IMR-90 (cell line): ENCODE data around the gene CFAP97D2. TPM values are rescaled to one million over a fixed set of nuclear protein-coding genes. Genes with fewer than 3 reads are reported as not detected.
A peak's percentile ranks its signal among the peaks of the same experiment; 100 is the strongest.

Experiments
- ATAC-seq: fragments of 200-7000 bp; cut with Tn5 transposase; 2 replicates; pipeline ENCODE4 v1.9.1; 2020; ENCODE audit warnings: low read depth, mild to moderate bottlenecking, moderate library complexity
- BruUV-seq: library from RNA; stranded (reverse); fragments of 400-500 nt; replicated peaks from 2 replicates; lab custom pipeline; 2021; lab: Mats Ljungman, UMichigan
- CTCF ChIA-PET: fragments of 300-600 bp; formaldehyde crosslinking; extraction: SDS; loops from one replicate; lab custom pipeline; 2021; ENCODE audit warnings: antibody characterized with exemption; lab: Yijun Ruan, JAX
- POLR2A ChIA-PET: fragments of 300-600 bp; sonication (Branson Sonifier 250); formaldehyde crosslinking; loops from one replicate; lab custom pipeline; 2022; ENCODE audit warnings: antibody characterized with exemption; ENCODE audit not compliant: unreplicated experiment; lab: Charles Lee
- DNase-seq: peaks from one replicate; pipeline ENCODE4 v3.0.0; 2013
- H2AFZ ChIP-seq: replicated peaks from 2 replicates; pipeline ENCODE3; 2013; ENCODE audit warnings: low read length, mild to moderate bottlenecking; ENCODE audit not compliant: poor library complexity
- H2AK5ac ChIP-seq: 2 replicates; pipeline ENCODE4 v1.6.1; 2013; ENCODE audit warnings: low read depth, low read length, inconsistent platforms
- H2AK9ac ChIP-seq: replicated peaks from 2 replicates; pipeline ENCODE3; 2013; ENCODE audit warnings: mild to moderate bottlenecking, low read depth, low read length, moderate library complexity; ENCODE audit not compliant: poor library complexity
- H2BK120ac ChIP-seq: 2 replicates; pipeline ENCODE4 v1.6.1; 2013; ENCODE audit warnings: low read depth, low read length, inconsistent platforms
- H2BK15ac ChIP-seq: 3 replicates; pipeline ENCODE4 v1.6.1; 2013; ENCODE audit warnings: low read depth, low read length, inconsistent platforms
- H2BK20ac ChIP-seq: 2 replicates; pipeline ENCODE4 v1.6.1; 2013; ENCODE audit warnings: low read depth, mild to moderate bottlenecking, inconsistent platforms, low read length, moderate library complexity
- H2BK5ac ChIP-seq: 2 replicates; pipeline ENCODE4 v1.6.1; 2013; ENCODE audit warnings: mild to moderate bottlenecking, low read depth, low read length, inconsistent platforms; ENCODE audit not compliant: poor library complexity, severe bottlenecking
- H3K14ac ChIP-seq: replicated peaks from 2 replicates; pipeline ENCODE4 v1.6.1; 2013; ENCODE audit warnings: low read depth, low read length, inconsistent platforms
- H3K18ac ChIP-seq: 2 replicates; pipeline ENCODE4 v1.6.1; 2013; ENCODE audit warnings: low read depth, low read length, control low read depth
- H3K23ac ChIP-seq: 2 replicates; pipeline ENCODE4 v1.6.1; 2013; ENCODE audit warnings: low read depth, low read length, inconsistent platforms
- H3K27ac ChIP-seq: 2 replicates; pipeline ENCODE4 v1.5.1; 2013; ENCODE audit warnings: mild to moderate bottlenecking, control low read depth, low read length; ENCODE audit not compliant: insufficient read depth
- H3K27me3 ChIP-seq: 2 replicates; pipeline ENCODE4 v1.6.1; 2013; ENCODE audit warnings: low read length; ENCODE audit not compliant: control insufficient read depth, insufficient read depth
- H3K36me3 ChIP-seq: 2 replicates; pipeline ENCODE4 v1.6.1; 2013; ENCODE audit warnings: low read length, mixed read lengths; ENCODE audit not compliant: control insufficient read depth, insufficient read depth
- H3K4ac ChIP-seq: 2 replicates; pipeline ENCODE4 v1.6.1; 2013; ENCODE audit warnings: low read depth, low read length, inconsistent platforms
- H3K4me1 ChIP-seq: 2 replicates; pipeline ENCODE4 v1.6.1; 2013; ENCODE audit warnings: low read length, mixed read lengths; ENCODE audit not compliant: control insufficient read depth, insufficient read depth
- H3K4me2 ChIP-seq: 2 replicates; pipeline ENCODE4 v1.6.1; 2013; ENCODE audit warnings: low read depth, mild to moderate bottlenecking, control low read depth, low read length, moderate library complexity
- H3K4me3 ChIP-seq: 2 replicates; pipeline ENCODE4 v1.5.1; 2013; ENCODE audit warnings: low read depth, mild to moderate bottlenecking, control low read depth, low read length, moderate library complexity; ENCODE audit not compliant: insufficient read depth
- H3K56ac ChIP-seq: 2 replicates; pipeline ENCODE4 v1.6.1; 2013; ENCODE audit warnings: low read length, inconsistent platforms; ENCODE audit not compliant: insufficient read depth; ENCODE audit errors: extremely low read depth
- H3K79me1 ChIP-seq, 2 experiments: 2 replicates each; pipeline ENCODE4 v1.6.1; 2013; ENCODE audit warnings: low read length in 2 of 2, inconsistent platforms in 1 of 2, low read depth in 1 of 2
- H3K9ac ChIP-seq: 2 replicates; pipeline ENCODE4 v1.6.1; 2013; ENCODE audit warnings: low read depth, low read length, control low read depth
- H3K9me1 ChIP-seq: 2 replicates; pipeline ENCODE4 v1.6.1; 2013; ENCODE audit warnings: low read length, inconsistent platforms; ENCODE audit not compliant: insufficient read depth
- H3K9me3 ChIP-seq: 2 replicates; pipeline ENCODE4 v1.6.1; 2013; ENCODE audit warnings: low read length; ENCODE audit not compliant: control insufficient read depth, insufficient read depth
- H4K20me1 ChIP-seq: 2 replicates; pipeline ENCODE4 v1.6.1; 2013; ENCODE audit warnings: low read length, inconsistent platforms; ENCODE audit not compliant: insufficient read depth
- H4K5ac ChIP-seq: 2 replicates; pipeline ENCODE4 v1.6.1; 2013; ENCODE audit warnings: mild to moderate bottlenecking, low read depth, low read length, control low read depth
- H4K8ac ChIP-seq, 2 experiments: 2 replicates each; pipeline ENCODE4 v1.6.1; 2013; ENCODE audit warnings: low read depth in 2 of 2, low read length in 2 of 2, control low read depth in 1 of 2, inconsistent platforms in 1 of 2
- H4K91ac ChIP-seq: 2 replicates; pipeline ENCODE4 v1.6.1; 2013; ENCODE audit warnings: low read depth, low read length, inconsistent platforms; ENCODE audit not compliant: insufficient read depth
- MAFK ChIP-seq: IDR thresholded peaks from 2 replicates; pipeline ENCODE4 v1.6.1; 2012; ENCODE audit warnings: low read depth, low read length, improper control_type of control experiment
- MAZ ChIP-seq: IDR thresholded peaks from 2 replicates; pipeline ENCODE4 v1.6.1; 2012; ENCODE audit warnings: low read depth, mild to moderate bottlenecking, low read length, improper control_type of control experiment, moderate library complexity, borderline replicate concordance
- NFE2L2 ChIP-seq: fragments of 150-350 bp; IDR thresholded peaks from 2 replicates; pipeline ENCODE4 v1.6.1; 2016; ENCODE audit warnings: low read depth, mild to moderate bottlenecking, low read length
- POLR2A ChIP-seq: IDR thresholded peaks from 2 replicates; pipeline ENCODE4 v1.6.1; 2012; ENCODE audit warnings: mild to moderate bottlenecking, low read depth, low read length
- RAD21 ChIP-seq: IDR thresholded peaks from 2 replicates; pipeline ENCODE4 v1.6.1; 2012; ENCODE audit warnings: low read length, improper control_type of control experiment
- WGBS, 2 experiments: methylation state at CpG; one replicate each; pipeline versions ENCODE4 v1.1.5 to v1.1.7; 2013; ENCODE audit warnings: missing lambda C conversion rate in 2 of 2; ENCODE audit not compliant: insufficient read length in 1 of 2; ENCODE audit errors: extremely low coverage in 2 of 2; 5-methylcytosine and 5-hydroxymethylcytosine counted together
- dilution Hi-C: fragments of 300-500 bp; cut with HindIII; formaldehyde crosslinking; loops from one replicate; pipeline ENCODE4 v1.14.3; 2018; ENCODE audit warnings: low sequenced_read_pairs; ENCODE audit not compliant: unreplicated experiment
- in situ Hi-C: fragments of 300-500 bp; cut with MboI; formaldehyde crosslinking; loops from 3 replicates; pipeline ENCODE4 v1.14.3; 2019; ENCODE audit warnings: low sequenced_read_pairs, inconsistent platforms, mixed read lengths
- intact Hi-C: fragments of 100-400 bp; cut with micrococcal nuclease; formaldehyde crosslinking; loops from 2 replicates; pipeline ENCODE4 v1.10.0; 2022
- polyA plus RNA-seq, 3 experiments: library from polyadenylated mRNA; depleted of rRNA; stranded (reverse); fragments of >200 nt; gene quantifications; 2 replicates each; pipeline ENCODE4 v1.2.3, GENCODE V29; 2012; ENCODE audit warnings: low replicate concordance in 1 of 3
- total RNA-seq: library from RNA; depleted of rRNA; stranded (reverse); fragments of >200 nt; gene quantifications from 2 replicates; pipeline ENCODE4 v1.2.3, GENCODE V29; 2012

Gene CFAP97D2
- total and polyA plus RNA-seq, 2 of the 4 experiments (the other 2 are of a cell fraction), result not detected

- peak overlapping the region; percentile 95 for H3K27ac ChIP-seq
- ChIA-PET POLR2A (interaction anchor here (0.6 to 1.0 kb wide), 3 partner anchors 19 to 65 kb away, joined by 3 to 6 read pairs (median 5); no protein-coding TSS in a partner anchor), CTCF (no interaction called here)
- H2AK9ac ChIP-seq, result peak overlapping the region; percentile 98
- no peaks in the 10 kb centered on the region for H3K27me3 ChIP-seq
- peaks cover 58% of the 10 kb centered on the region for H4K20me1 ChIP-seq
- peak overlapping the region; percentile 98 for H2AK5ac ChIP-seq
- peak; percentile 39 for ATAC-seq
- H3K4ac ChIP-seq, result peak overlapping the region; percentile 95
- H3K79me1 ChIP-seq, result peaks cover 3 to 28% of the 10 kb centered on the region in 2 experiments
- intact Hi-C loops, result loop anchor here (1.0 to 2.0 kb wide), 3 partner anchors 12 to 96 kb away; no protein-coding TSS in a partner anchor
- in situ Hi-C loops, result loop anchor here (5.0 kb wide), 1 partner anchor 64 kb away; no protein-coding TSS in a partner anchor
- peaks cover 21% of the 10 kb centered on the region for H3K9me1 ChIP-seq
- H3K14ac ChIP-seq, result peak overlapping the region; percentile 96
- H4K5ac ChIP-seq, result peak overlapping the region; percentile 45
- H3K18ac ChIP-seq, result peak overlapping the region; percentile 70
- peak overlapping the region; percentile 85 to 95 for H4K8ac ChIP-seq
- peak overlapping the region; percentile 94 for H4K91ac ChIP-seq
- peaks cover 29% of the 10 kb centered on the region for H3K4me1 ChIP-seq
- TF ChIP-seq POLR2A (peak; percentile 93), RAD21 (peak; percentile 33; the same call in 1 of the 2 replicates), MAFK (no peak), NFE2L2 (peak; percentile 27; the same call in 1 of the 2 replicates), MAZ (0 out of 2 replicates have a peak, but pooled peaks have one; percentile 8)
- H2BK20ac ChIP-seq, result peak overlapping the region; percentile 66; the same call in 1 of the 2 replicates
- peak overlapping the region; percentile 94 for H3K23ac ChIP-seq
- peak overlapping the region; percentile 91 for H2BK5ac ChIP-seq
- peak overlapping the region; percentile 91 for H3K56ac ChIP-seq
- H2BK15ac ChIP-seq, result peak overlapping the region; percentile 66; the same call in 2 of the 3 replicates
- peak overlapping the region; percentile 86 for H3K4me2 ChIP-seq
- peak overlapping the region; percentile 88 for H2BK120ac ChIP-seq
- dilution Hi-C loops, result no loop called here
- peak; percentile 91 for DNase-seq
- H2AFZ ChIP-seq, result peak overlapping the region; percentile 44
- H3K4me3 ChIP-seq, result peak overlapping the region; percentile 93
- peak overlapping the region; percentile 97 for H3K9ac ChIP-seq
- no peaks in the 10 kb centered on the region for H3K9me3 ChIP-seq
- no TSS peak for BruUV-seq
- 0 out of 2 replicates have a peak, but pooled peaks cover 2% of the 10 kb centered on the region for H3K36me3 ChIP-seq
- WGBS, 2 experiments, result 0% methylated on average over 3 of the region's 30 CpGs; no CpG with 5 or more reads in 1 of the 2 experiments
Measured at GRCh38 chr13:114130837-114131582, 48.0 kb upstream of the CFAP97D2 start.
